ENCODE results near the gene MCF2.

The MCF2 gene

GRCh38 chrX:139543920-139544319, 164.0 kb downstream of the MCF2 start:
- no CpG with 5 or more reads among the region's 4 CpGs for WGBS, 2 experiments (ENCODE audit: insufficient coverage in 2 of 2)

GRCh38 chrX:139542652-139543051, 165.3 kb downstream of the MCF2 start:
- WGBS, 2 experiments (ENCODE audit: insufficient coverage in 2 of 2), result no CpG with 5 or more reads among the region's 1 CpG
- H3K9me3 ChIP-seq (ENCODE audit: control insufficient read depth, low read length), result no peaks in the 10 kb centered on the region
- no peak overlapping the region for H3K4me3 ChIP-seq (ENCODE audit: extremely low read depth, insufficient read depth, low read length, poor library complexity, severe bottlenecking)

More at GRCh38 chrX:139543920-139544319, 164.0 kb downstream of the MCF2 start:
- Histone ChIP-seq H3K36me3 (ENCODE audit: control insufficient read depth, insufficient read depth, low read length) (no peaks in the 10 kb centered on the region), H3K27ac (ENCODE audit: low read depth, low read length, severe bottlenecking) (no peak overlapping the region), H3K4me3 (ENCODE audit: extremely low read depth, insufficient read depth, low read length, poor library complexity, severe bottlenecking) (no peak overlapping the region), H3K9me3 (ENCODE audit: control insufficient read depth, low read length) (no peaks in the 10 kb centered on the region), H3K4me1 (ENCODE audit: control insufficient read depth, insufficient read depth, low read length, poor library complexity, severe bottlenecking) (no peaks in the 10 kb centered on the region)

GRCh38 chrX:139538907-139539790, 168.8 kb downstream of the MCF2 start:
- no peaks in the 10 kb centered on the region for H3K9me3 ChIP-seq (ENCODE audit: control insufficient read depth, low read length)
- H3K4me1 ChIP-seq (ENCODE audit: control insufficient read depth, insufficient read depth, low read length, poor library complexity, severe bottlenecking), result no peaks in the 10 kb centered on the region
- H3K36me3 ChIP-seq (ENCODE audit: control insufficient read depth, insufficient read depth, low read length), result no peaks in the 10 kb centered on the region
- H3K4me3 ChIP-seq (ENCODE audit: extremely low read depth, insufficient read depth, low read length, poor library complexity, severe bottlenecking), result no peak overlapping the region
- no peak overlapping the region for H3K27ac ChIP-seq (ENCODE audit: low read depth, low read length, severe bottlenecking)
- WGBS, 2 experiments (ENCODE audit: insufficient coverage in 2 of 2), result no CpG with 5 or more reads among the region's 3 CpGs

More at GRCh38 chrX:139542652-139543051, 165.3 kb downstream of the MCF2 start:
- no peaks in the 10 kb centered on the region for H3K36me3 ChIP-seq (ENCODE audit: control insufficient read depth, insufficient read depth, low read length)
- H3K4me1 ChIP-seq (ENCODE audit: control insufficient read depth, insufficient read depth, low read length, poor library complexity, severe bottlenecking), result no peaks in the 10 kb centered on the region
- H3K27ac ChIP-seq (ENCODE audit: low read depth, low read length, severe bottlenecking), result no peak overlapping the region

- H3K9me3 ChIP-seq (ENCODE audit: control insufficient read depth, low read length), result no peaks in the 10 kb centered on the region
- 83 to 87% methylated on average over 2 of the region's 4 CpGs for WGBS, 2 experiments (ENCODE audit: insufficient coverage in 2 of 2)
- H3K36me3 ChIP-seq (ENCODE audit: control insufficient read depth, insufficient read depth, low read length), result no peaks in the 10 kb centered on the region
- no peaks in the 10 kb centered on the region for H3K4me1 ChIP-seq (ENCODE audit: control insufficient read depth, insufficient read depth, low read length, poor library complexity, severe bottlenecking)
- no peak overlapping the region for H3K27ac ChIP-seq (ENCODE audit: low read depth, low read length, severe bottlenecking)
- no peak overlapping the region for H3K4me3 ChIP-seq (ENCODE audit: extremely low read depth, insufficient read depth, low read length, poor library complexity, severe bottlenecking)
Observed at GRCh38 chrX:139533444-139533843, 174.5 kb downstream of the MCF2 start.

GRCh38 chrX:139532834-139533233, 175.1 kb downstream of the MCF2 start:
- H3K4me1 ChIP-seq (ENCODE audit: control insufficient read depth, insufficient read depth, low read length, poor library complexity, severe bottlenecking), result no peaks in the 10 kb centered on the region

More at GRCh38 chrX:139532834-139533233, 175.1 kb downstream of the MCF2 start:
- 87 to 92% methylated on average over 3 of the region's 4 CpGs for WGBS, 2 experiments (ENCODE audit: insufficient coverage in 2 of 2)
- Histone ChIP-seq H3K9me3 (ENCODE audit: control insufficient read depth, low read length) (no peaks in the 10 kb centered on the region), H3K36me3 (ENCODE audit: control insufficient read depth, insufficient read depth, low read length) (no peaks in the 10 kb centered on the region), H3K4me3 (ENCODE audit: extremely low read depth, insufficient read depth, low read length, poor library complexity, severe bottlenecking) (no peak overlapping the region), H3K27ac (ENCODE audit: low read depth, low read length, severe bottlenecking) (no peak overlapping the region)

All from mesodermal cell (in vitro differentiated cells).